ENCODE measurements around the gene PARD3. TPM values are rescaled to one million over a fixed set of nuclear protein-coding genes. Genes with fewer than 3 reads are reported as not detected.

The PARD3 gene
- total RNA-seq, 1 donor from 2014 or later: 97.8 TPM

GRCh38 chr10:34205452-34205851 lies 609.6 kb downstream of the PARD3 start:
- no peak overlapping the region for H3K4me3 ChIP-seq (ENCODE audit: low read depth, low read length)

GRCh38 chr10:34203966-34204630 lies 611.0 kb downstream of the PARD3 start:
- H3K4me3 ChIP-seq (ENCODE audit: low read depth, low read length): no peak overlapping the region
- TF ChIP-seq CTCF (conservative IDR thresholded peaks at IDR 0.05; ENCODE audit: low read depth, low read length): no peak
- no peak for DNase-seq (ENCODE audit: low read depth)

More at GRCh38 chr10:34205452-34205851, 609.6 kb downstream of the PARD3 start:
- no peak for TF ChIP-seq CTCF (conservative IDR thresholded peaks at IDR 0.05; ENCODE audit: low read depth, low read length)
- no peak for DNase-seq (ENCODE audit: low read depth)

GRCh38 chr10:34200355-34200901 lies 614.7 kb downstream of the PARD3 start:
- no peak for DNase-seq (ENCODE audit: low read depth)
- no peak for TF ChIP-seq CTCF (conservative IDR thresholded peaks at IDR 0.05; ENCODE audit: low read depth, low read length)
- H3K4me3 ChIP-seq (ENCODE audit: low read depth, low read length): no peak overlapping the region

GRCh38 chr10:34198953-34199352 lies 616.1 kb downstream of the PARD3 start:
- H3K4me3 ChIP-seq (ENCODE audit: low read depth, low read length): no peak overlapping the region
- no peak for TF ChIP-seq CTCF (conservative IDR thresholded peaks at IDR 0.05; ENCODE audit: low read depth, low read length)
- DNase-seq (ENCODE audit: low read depth): no peak

- no peak for DNase-seq (ENCODE audit: low read depth)
- TF ChIP-seq CTCF (conservative IDR thresholded peaks at IDR 0.05; ENCODE audit: low read depth, low read length): no peak
- H3K4me3 ChIP-seq (ENCODE audit: low read depth, low read length): no peak overlapping the region
Observed at GRCh38 chr10:34196058-34196433, 619.0 kb downstream of the PARD3 start.

GRCh38 chr10:34195364-34196057 lies 619.6 kb downstream of the PARD3 start:
- H3K4me3 ChIP-seq (ENCODE audit: low read depth, low read length): no peak overlapping the region
- TF ChIP-seq CTCF (conservative IDR thresholded peaks at IDR 0.05; ENCODE audit: low read depth, low read length): no peak
- no peak for DNase-seq (ENCODE audit: low read depth)
